OCI-LY7 (cell line): Measurements from ENCODE around the gene TAF8. TPM values are rescaled to one million over a fixed set of nuclear protein-coding genes. Genes with fewer than 3 reads are reported as not detected.

ENCODE experiments used
- BruUV-seq: library from RNA; stranded (reverse); fragments of 400-500 nt; replicated peaks from 2 replicates; lab custom pipeline; 2021; lab: Mats Ljungman, UMichigan
- CTCF ChIA-PET: fragments of 300-600 bp; sonication (Branson Sonifier 250); formaldehyde crosslinking; loops from one replicate; lab custom pipeline; 2022; ENCODE audit warnings: antibody characterized with exemption; ENCODE audit not compliant: unreplicated experiment; lab: Charles Lee
- POLR2A ChIA-PET: fragments of 300-600 bp; sonication (Branson Sonifier 250); formaldehyde crosslinking; loops from one replicate; lab custom pipeline; 2022; ENCODE audit warnings: antibody characterized with exemption; lab: Charles Lee
- DNase-seq: peaks from one replicate; pipeline ENCODE4 v3.0.0-alpha.2; 2015; ENCODE audit warnings: low spot score
- H2AFZ ChIP-seq: fragments of 200-600 bp; sonication (generic), shearing (Covaris generic); 2 replicates; pipeline ENCODE4 v1.6.1; 2014; ENCODE audit warnings: mild to moderate bottlenecking, antibody characterized with exemption, low read length, moderate library complexity
- H3K27ac ChIP-seq: fragments of 200-600 bp; sonication (generic); 2 replicates; pipeline ENCODE4 v1.5.1; 2014; ENCODE audit warnings: mixed run types, low read depth, mild to moderate bottlenecking, moderate library complexity, low read length, inconsistent platforms; ENCODE audit not compliant: poor library complexity, severe bottlenecking
- H3K36me3 ChIP-seq: fragments of 200-600 bp; sonication (generic); 2 replicates; pipeline ENCODE4 v1.6.1; 2014; ENCODE audit warnings: mild to moderate bottlenecking, antibody characterized with exemption, low read length, moderate library complexity, mixed read lengths; ENCODE audit not compliant: insufficient read depth
- H3K4me1 ChIP-seq: fragments of 200-600 bp; sonication (generic); 2 replicates; pipeline ENCODE4 v1.5.1; 2014; ENCODE audit warnings: mild to moderate bottlenecking, low read length; ENCODE audit not compliant: insufficient read depth, poor library complexity, severe bottlenecking
- H3K4me2 ChIP-seq: fragments of 200-600 bp; sonication (generic); 2 replicates; pipeline ENCODE4 v1.6.1; 2014; ENCODE audit warnings: mild to moderate bottlenecking, low read length
- H3K4me3 ChIP-seq: fragments of 200-600 bp; sonication (generic); 2 replicates; pipeline ENCODE4 v1.5.1; 2014; ENCODE audit warnings: mild to moderate bottlenecking, low read depth, low read length; ENCODE audit not compliant: poor library complexity, severe bottlenecking
- H3K79me2 ChIP-seq: fragments of 200-600 bp; sonication (generic); 2 replicates; pipeline ENCODE4 v1.6.1; 2016; ENCODE audit warnings: low read depth, mild to moderate bottlenecking, low read length, moderate library complexity, mixed read lengths; ENCODE audit not compliant: insufficient read depth
- H3K9me2 ChIP-seq: fragments of 200-600 bp; sonication (generic); 2 replicates; pipeline ENCODE4 v1.6.1; 2016; ENCODE audit warnings: mild to moderate bottlenecking, low read length, mixed read lengths; ENCODE audit not compliant: insufficient read depth
- H3K9me3 ChIP-seq: fragments of 200-600 bp; sonication (generic); 2 replicates; pipeline ENCODE4 v1.6.1; 2014; ENCODE audit warnings: mild to moderate bottlenecking, mixed run types, low read length, mixed read lengths
- H4K20me1 ChIP-seq: fragments of 200-600 bp; sonication (generic); 2 replicates; pipeline ENCODE4 v1.6.1; 2014; ENCODE audit warnings: mild to moderate bottlenecking, antibody characterized with exemption, low read length, moderate library complexity, mixed read lengths; ENCODE audit not compliant: insufficient read depth
- CTCF ChIP-seq: fragments of 200-600 bp; sonication (generic); conservative IDR thresholded peaks from 2 replicates; pipeline ENCODE4 v1.5.1; 2014; ENCODE audit warnings: mild to moderate bottlenecking, antibody characterized with exemption, low read length, moderate library complexity, mixed read lengths
- EZH2phosphoT487 ChIP-seq: fragments of 200-600 bp; sonication (generic); IDR thresholded peaks from 2 replicates; pipeline ENCODE4 v1.6.1; 2018; ENCODE audit warnings: low read depth, borderline replicate concordance, mild to moderate bottlenecking, mixed run types, antibody characterized with exemption, low read length, moderate library complexity, mixed read lengths
- intact Hi-C: fragments of 100-400 bp; cut with micrococcal nuclease; formaldehyde crosslinking; loops from one replicate; pipeline ENCODE4 v1.10.0; 2022; ENCODE audit not compliant: unreplicated experiment
- total RNA-seq, 2 experiments: library from RNA; depleted of rRNA in 1 of 2; stranded (reverse); fragments of >200 nt in 1 of 2; shearing (Covaris generic) in 1 of 2; gene quantifications; 2 replicates each; pipeline ENCODE4 v1.2.3, GENCODE V29; 2014 to 2022

The TAF8 gene
- total RNA-seq, 2 experiments from 2014 or later = 35.1 to 47.8 TPM

GRCh38 chr6:42068872-42069522 is 18.7 kb downstream of the TAF8 start:
- DNase-seq = no peak
- TF ChIP-seq EZH2phosphoT487 = no peak
- TF ChIP-seq CTCF = no peak
- Histone ChIP-seq H3K9me3 (no peaks in the 10 kb centered on the region), H2AFZ (no peak overlapping the region), H3K27ac (no peak overlapping the region), H3K4me2 (no peak overlapping the region), H3K4me3 (no peak overlapping the region), H3K9me2 (no peaks in the 10 kb centered on the region), H4K20me1 (no peaks in the 10 kb centered on the region), H3K36me3 (peaks cover 84% of the 10 kb centered on the region), H3K79me2 (no peaks in the 10 kb centered on the region), H3K4me1 (no peaks in the 10 kb centered on the region)
- BruUV-seq = no TSS peak
- intact Hi-C loops = no loop called here
- CTCF ChIA-PET = no interaction called here
- POLR2A ChIA-PET = interaction anchor here (0.7 to 1.8 kb wide), 2 partner anchors 10 to 14 kb away, joined by 3 to 5 read pairs; no protein-coding TSS in a partner anchor

GRCh38 chr6:42071881-42072583 is 21.7 kb downstream of the TAF8 start:
- H3K27ac ChIP-seq = no peak overlapping the region
- H2AFZ ChIP-seq = no peak overlapping the region
- no peaks in the 10 kb centered on the region for H4K20me1 ChIP-seq
- H3K79me2 ChIP-seq = no peaks in the 10 kb centered on the region
- intact Hi-C loops = no loop called here
- peaks cover 75% of the 10 kb centered on the region for H3K36me3 ChIP-seq
- no peak for TF ChIP-seq EZH2phosphoT487
- TF ChIP-seq CTCF = no peak
- no peaks in the 10 kb centered on the region for H3K4me1 ChIP-seq
- no peak overlapping the region for H3K4me3 ChIP-seq
- H3K9me2 ChIP-seq = no peaks in the 10 kb centered on the region
- BruUV-seq = no TSS peak
- CTCF ChIA-PET = no interaction called here
- no peaks in the 10 kb centered on the region for H3K9me3 ChIP-seq
- no peak for DNase-seq
- no peak overlapping the region for H3K4me2 ChIP-seq
- POLR2A ChIA-PET = no interaction called here

GRCh38 chr6:42073287-42073686 is 23.0 kb downstream of the TAF8 start:
- POLR2A ChIA-PET = interaction anchor here (0.6 kb wide), 1 partner anchor 206 kb away, joined by 4 read pairs; no protein-coding TSS in a partner anchor
- peaks cover 73% of the 10 kb centered on the region for H3K36me3 ChIP-seq
- no TSS peak for BruUV-seq
- no peaks in the 10 kb centered on the region for H3K9me2 ChIP-seq
- intact Hi-C loops = no loop called here
- H3K79me2 ChIP-seq = no peaks in the 10 kb centered on the region
- CTCF ChIA-PET = no interaction called here
- no peaks in the 10 kb centered on the region for H3K9me3 ChIP-seq
- no peaks in the 10 kb centered on the region for H4K20me1 ChIP-seq
- H3K27ac ChIP-seq = no peak overlapping the region
- H3K4me3 ChIP-seq = no peak overlapping the region
- no peaks in the 10 kb centered on the region for H3K4me1 ChIP-seq
- no peak for TF ChIP-seq EZH2phosphoT487
- TF ChIP-seq CTCF = no peak
- no peak for DNase-seq
- no peak overlapping the region for H3K4me2 ChIP-seq
- no peak overlapping the region for H2AFZ ChIP-seq
